Mesendoderm (in vitro differentiated cells): ENCODE results near the gene CD7.

Experiments used
- DNase-seq: peaks from one replicate; pipeline ENCODE4 v3.0.0; 2013
- H2AK5ac ChIP-seq: 2 replicates; pipeline ENCODE4 v1.6.1; 2013; ENCODE audit warnings: low read length, inconsistent platforms
- H2BK120ac ChIP-seq: 2 replicates; pipeline ENCODE4 v1.6.1; 2013; ENCODE audit warnings: low read depth, mild to moderate bottlenecking, low read length, moderate library complexity, mixed read lengths
- H2BK15ac ChIP-seq: replicated peaks from 2 replicates; pipeline ENCODE4 v1.6.1; 2013; ENCODE audit warnings: low read depth, mild to moderate bottlenecking, moderate library complexity
- H2BK5ac ChIP-seq: 2 replicates; pipeline ENCODE4 v1.6.1; 2013; ENCODE audit warnings: low read length, inconsistent platforms
- H3K18ac ChIP-seq: 2 replicates; pipeline ENCODE4 v1.6.1; 2013; ENCODE audit warnings: mild to moderate bottlenecking, low read length, mixed read lengths
- H3K23ac ChIP-seq: one replicate; pipeline ENCODE4 v1.6.1; 2013; ENCODE audit warnings: low read length
- H3K27ac ChIP-seq: 2 replicates; pipeline ENCODE4 v1.5.1; 2013; ENCODE audit warnings: low read depth, mild to moderate bottlenecking, inconsistent platforms, low read length, moderate library complexity
- H3K27me3 ChIP-seq: 2 replicates; pipeline ENCODE4 v1.6.1; 2013; ENCODE audit warnings: low read length, control low read depth, mild to moderate bottlenecking, inconsistent platforms; ENCODE audit not compliant: insufficient read depth, poor library complexity
- H3K36me3 ChIP-seq: 2 replicates; pipeline ENCODE4 v1.6.1; 2013; ENCODE audit warnings: low read length, inconsistent platforms; ENCODE audit not compliant: control insufficient read depth, insufficient read depth
- H3K4ac ChIP-seq: one replicate; pipeline ENCODE4 v1.6.1; 2013; ENCODE audit warnings: low read depth, mild to moderate bottlenecking, low read length, moderate library complexity
- H3K4me1 ChIP-seq: 2 replicates; pipeline ENCODE4 v1.6.1; 2013; ENCODE audit warnings: low read depth, low read length, inconsistent platforms; ENCODE audit not compliant: control insufficient read depth
- H3K4me2 ChIP-seq: 2 replicates; pipeline ENCODE4 v1.6.1; 2013; ENCODE audit warnings: low read length
- H3K4me3 ChIP-seq: 2 replicates; pipeline ENCODE4 v1.5.1; 2013; ENCODE audit warnings: mild to moderate bottlenecking, low read length
- H3K56ac ChIP-seq: one replicate; pipeline ENCODE4 v1.6.1; 2013; ENCODE audit warnings: low read length
- H3K79me1 ChIP-seq: 2 replicates; pipeline ENCODE4 v1.6.1; 2013; ENCODE audit warnings: low read length, inconsistent platforms
- H3K79me2 ChIP-seq: 2 replicates; pipeline ENCODE4 v1.6.1; 2013; ENCODE audit warnings: mild to moderate bottlenecking, low read length; ENCODE audit not compliant: control insufficient read depth, insufficient read depth
- H3K9ac ChIP-seq: 2 replicates; pipeline ENCODE4 v1.6.1; 2013; ENCODE audit warnings: low read length, inconsistent platforms
- H4K5ac ChIP-seq: one replicate; pipeline ENCODE4 v1.6.1; 2013; ENCODE audit warnings: low read length
- H4K8ac ChIP-seq: one replicate; pipeline ENCODE4 v1.6.1; 2013; ENCODE audit warnings: low read depth, mild to moderate bottlenecking, control low read depth, low read length, moderate library complexity
- WGBS: extraction: QIAGEN DNeasy Blood & Tissue Kit; methylation state at CpG from one replicate; pipeline ENCODE4 v1.1.7; 2013; ENCODE audit warnings: low lambda C conversion rate, missing lambda C conversion rate; ENCODE audit not compliant: insufficient coverage; ENCODE audit errors: extremely low coverage; 5-methylcytosine and 5-hydroxymethylcytosine counted together

Gene CD7

DNA sequence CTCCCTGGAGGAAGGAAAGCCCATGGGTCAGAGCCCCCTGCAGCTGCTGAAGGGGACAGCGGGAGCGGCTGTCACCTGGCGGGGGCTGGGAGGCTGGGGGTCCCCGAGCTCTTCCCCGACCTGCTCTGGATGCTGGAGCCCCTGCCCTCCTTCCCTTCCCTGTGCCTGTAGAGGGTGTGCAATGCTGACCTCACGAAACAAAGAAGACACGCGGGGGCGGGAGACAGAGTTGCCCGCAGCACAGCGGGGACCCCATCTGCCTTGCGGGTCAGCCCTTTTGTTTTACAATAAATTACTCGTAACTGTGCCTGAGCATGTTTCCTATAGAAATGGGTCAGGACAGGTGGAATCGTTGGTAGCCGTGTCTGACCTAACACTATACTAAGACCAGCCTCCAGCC lies 9.9 kb upstream of the CD7 start:
- WGBS = no CpG with 5 or more reads among the region's 15 CpGs
- Histone ChIP-seq H3K56ac (no peak overlapping the region), H3K23ac (no peak overlapping the region)

GRCh38 chr17:82325286-82326180 lies 8.1 kb upstream of the CD7 start:
- DNase-seq = no peak
- no peak overlapping the region for H3K4me3 ChIP-seq
- H2BK5ac ChIP-seq = no peak overlapping the region
- no peaks in the 10 kb centered on the region for H3K27me3 ChIP-seq
- no peak overlapping the region for H2BK15ac ChIP-seq
- H3K56ac ChIP-seq = no peak overlapping the region
- no peaks in the 10 kb centered on the region for H3K79me2 ChIP-seq
- H3K9ac ChIP-seq = no peak overlapping the region
- no peak overlapping the region for H3K4ac ChIP-seq
- no peaks in the 10 kb centered on the region for H3K4me1 ChIP-seq
- H3K79me1 ChIP-seq = no peaks in the 10 kb centered on the region
- H2BK120ac ChIP-seq = no peak overlapping the region
- no peak overlapping the region for H4K8ac ChIP-seq
- H3K4me2 ChIP-seq = no peak overlapping the region
- H3K18ac ChIP-seq = no peak overlapping the region
- no CpG with 5 or more reads among the region's 30 CpGs for WGBS
- no peak overlapping the region for H3K23ac ChIP-seq
- no peak overlapping the region for H2AK5ac ChIP-seq
- no peak overlapping the region for H4K5ac ChIP-seq
- H3K27ac ChIP-seq = no peak overlapping the region
- H3K36me3 ChIP-seq = no peaks in the 10 kb centered on the region

More for the DNA sequence above, 9.9 kb upstream of the CD7 start:
- Histone ChIP-seq H2BK15ac (no peak overlapping the region), H4K5ac (no peak overlapping the region), H2BK5ac (no peak overlapping the region), H3K4me2 (no peak overlapping the region), H3K79me1 (no peaks in the 10 kb centered on the region), H2AK5ac (no peak overlapping the region), H3K27ac (no peak overlapping the region), H4K8ac (no peak overlapping the region), H3K4ac (no peak overlapping the region), H2BK120ac (no peak overlapping the region), H3K4me3 (no peak overlapping the region), H3K4me1 (no peaks in the 10 kb centered on the region), H3K27me3 (peaks cover 2% of the 10 kb centered on the region), H3K79me2 (no peaks in the 10 kb centered on the region), H3K18ac (no peak overlapping the region), H3K9ac (no peak overlapping the region), H3K36me3 (no peaks in the 10 kb centered on the region)
- no peak for DNase-seq

- H3K23ac ChIP-seq = no peak overlapping the region
- no peak overlapping the region for H2BK120ac ChIP-seq
- no peak overlapping the region for H3K9ac ChIP-seq
- no peaks in the 10 kb centered on the region for H3K27me3 ChIP-seq
- no peaks in the 10 kb centered on the region for H3K79me2 ChIP-seq
- H2BK5ac ChIP-seq = no peak overlapping the region
- H3K4ac ChIP-seq = no peak overlapping the region
- no peak overlapping the region for H3K4me2 ChIP-seq
- no peak overlapping the region for H3K27ac ChIP-seq
- no peak overlapping the region for H3K4me3 ChIP-seq
- no peak overlapping the region for H3K56ac ChIP-seq
- no peak overlapping the region for H3K18ac ChIP-seq
- H3K79me1 ChIP-seq = no peaks in the 10 kb centered on the region
- no peak overlapping the region for H4K5ac ChIP-seq
- H2AK5ac ChIP-seq = no peak overlapping the region
- H3K36me3 ChIP-seq = no peaks in the 10 kb centered on the region
- no peak overlapping the region for H2BK15ac ChIP-seq
- no peak overlapping the region for H4K8ac ChIP-seq
- H3K4me1 ChIP-seq = no peaks in the 10 kb centered on the region
- DNase-seq = no peak
- no CpG with 5 or more reads among the region's 25 CpGs for WGBS
Observed at GRCh38 chr17:82324566-82325285, 7.3 kb upstream of the CD7 start.

DNA sequence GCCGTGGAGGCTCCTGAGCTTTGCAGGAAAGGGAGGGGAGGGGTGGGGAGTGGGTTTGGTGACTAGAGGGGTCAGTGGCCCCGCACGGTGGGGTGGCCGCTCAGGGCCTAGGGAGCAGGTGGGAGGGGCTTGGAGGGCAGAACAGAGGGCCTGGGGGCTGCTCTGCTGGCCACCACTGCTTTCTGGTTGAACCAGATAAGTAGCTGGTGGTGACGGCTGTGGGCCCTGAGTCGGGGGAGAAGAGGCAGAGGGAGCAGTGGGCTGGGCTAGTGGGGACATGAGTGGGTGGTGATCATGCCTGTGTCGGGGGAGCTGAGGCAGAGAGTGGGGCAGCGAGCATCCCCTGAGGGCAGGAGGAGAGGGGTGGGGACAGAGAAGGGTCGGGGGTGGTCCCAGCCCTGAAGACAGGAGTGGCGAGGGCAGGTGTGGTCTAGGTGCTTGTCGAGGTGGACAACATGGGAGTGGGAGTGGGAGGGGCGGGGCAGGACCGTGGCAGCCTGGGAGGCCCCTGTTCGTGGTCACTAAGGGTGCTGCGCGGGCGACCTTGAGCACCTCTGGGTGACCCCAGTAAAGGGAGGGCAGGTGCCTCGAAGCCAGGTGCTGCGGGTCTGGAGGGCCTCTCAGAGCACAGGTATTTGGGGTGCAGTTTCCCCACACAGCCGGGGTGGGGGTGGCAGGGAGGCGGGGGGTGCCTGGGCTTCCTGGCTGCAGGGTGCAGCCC lies 6.3 kb upstream of the CD7 start:
- H3K56ac ChIP-seq = no peak overlapping the region
- WGBS = no CpG with 5 or more reads among the region's 21 CpGs
- no peak overlapping the region for H3K23ac ChIP-seq
- no peak overlapping the region for H3K4ac ChIP-seq
- no peaks in the 10 kb centered on the region for H3K79me1 ChIP-seq
- no peak overlapping the region for H2BK15ac ChIP-seq
- no peaks in the 10 kb centered on the region for H3K27me3 ChIP-seq
- H3K36me3 ChIP-seq = no peaks in the 10 kb centered on the region
- H4K5ac ChIP-seq = no peak overlapping the region
- no peak overlapping the region for H3K27ac ChIP-seq
- H3K18ac ChIP-seq = no peak overlapping the region
- H3K4me1 ChIP-seq = no peaks in the 10 kb centered on the region
- H3K79me2 ChIP-seq = no peaks in the 10 kb centered on the region
- no peak overlapping the region for H2BK5ac ChIP-seq
- H4K8ac ChIP-seq = no peak overlapping the region
- H3K4me2 ChIP-seq = no peak overlapping the region
- H2BK120ac ChIP-seq = no peak overlapping the region
- no peak for DNase-seq
- H3K4me3 ChIP-seq = no peak overlapping the region
- H3K9ac ChIP-seq = no peak overlapping the region
- H2AK5ac ChIP-seq = no peak overlapping the region

DNA sequence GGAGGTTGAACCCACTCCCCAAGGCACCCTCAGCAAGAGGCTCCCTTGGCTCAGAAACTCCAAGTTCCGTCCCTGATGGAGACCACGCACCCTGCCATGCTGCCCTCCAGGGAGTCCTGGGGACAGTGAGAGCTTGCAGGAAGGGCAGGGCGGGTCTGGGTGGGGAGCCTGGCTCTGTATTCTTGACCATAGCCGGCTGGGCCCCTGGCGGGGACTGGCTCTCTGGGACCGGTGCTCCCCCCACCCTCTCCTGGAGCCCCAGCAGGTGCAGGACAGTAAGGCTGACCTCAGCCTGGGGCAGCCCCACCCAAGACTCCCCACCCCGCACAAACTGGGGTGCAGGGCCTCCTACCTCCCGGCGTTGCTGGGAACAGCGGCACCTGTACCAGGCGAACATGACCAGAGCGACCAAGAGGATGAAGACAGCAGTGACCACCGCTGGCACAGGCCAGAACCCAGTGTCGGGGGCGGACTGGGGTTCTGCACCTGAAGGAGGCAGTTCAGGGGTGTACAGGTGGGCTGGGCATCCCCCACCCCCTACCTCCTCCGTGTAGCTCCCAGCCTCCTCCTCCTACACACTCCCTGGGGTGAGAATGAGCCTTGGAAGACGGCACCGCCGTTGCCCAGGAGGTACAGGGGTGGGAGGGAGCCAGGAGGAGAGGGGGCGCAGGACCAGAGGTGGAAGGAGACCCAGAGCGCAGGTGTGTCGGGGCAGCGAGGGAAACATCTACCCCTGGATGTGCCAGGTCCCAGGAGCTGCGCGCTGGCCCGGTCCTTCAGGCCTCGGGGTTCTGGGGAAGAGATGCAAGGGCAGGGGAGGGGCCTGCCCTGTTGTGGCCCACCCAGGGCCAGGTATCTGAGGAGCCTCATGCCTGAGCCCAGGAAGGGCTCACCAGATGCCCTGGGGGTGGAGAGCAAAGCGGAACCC lies 5.4 kb upstream of the CD7 start:
- H3K4me3 ChIP-seq = no peak overlapping the region
- H3K79me2 ChIP-seq = no peaks in the 10 kb centered on the region
- no peak overlapping the region for H3K9ac ChIP-seq
- no peak overlapping the region for H4K5ac ChIP-seq
- no peaks in the 10 kb centered on the region for H3K27me3 ChIP-seq
- no peak overlapping the region for H3K4ac ChIP-seq
- H3K4me2 ChIP-seq = no peak overlapping the region
- H3K79me1 ChIP-seq = no peaks in the 10 kb centered on the region
- no peak overlapping the region for H2BK120ac ChIP-seq
- no peaks in the 10 kb centered on the region for H3K36me3 ChIP-seq
- H4K8ac ChIP-seq = no peak overlapping the region
- no peak overlapping the region for H2BK15ac ChIP-seq
- H2AK5ac ChIP-seq = no peak overlapping the region
- no peak overlapping the region for H3K23ac ChIP-seq
- no peak overlapping the region for H3K27ac ChIP-seq
- no peak overlapping the region for H2BK5ac ChIP-seq
- H3K4me1 ChIP-seq = no peaks in the 10 kb centered on the region
- H3K18ac ChIP-seq = no peak overlapping the region
- DNase-seq = no peak
- H3K56ac ChIP-seq = no peak overlapping the region
- WGBS = no CpG with 5 or more reads among the region's 28 CpGs
